ENCODE results near the gene EN1. TPM values are rescaled to one million over a fixed set of nuclear protein-coding genes. Genes with fewer than 3 reads are reported as not detected.

The EN1 gene
- polyA plus RNA-seq, 2 of the 4 experiments (the other 2 are of a cell fraction) = 0.06 to 0.92 TPM

- Histone ChIP-seq H3K4me2 (peak overlapping the region; percentile 76), H3K4me1 (peaks cover 6% of the 10 kb centered on the region; the same call in 1 of the 3 replicates), H3K4me3 (peak overlapping the region; percentile 54), H3K9me3 (no peaks in the 10 kb centered on the region), H3K27ac (peak overlapping the region; percentile 69 to 91)
- POLR2A ChIA-PET = interaction anchor here (1.2 kb wide), 1 partner anchor 13 kb away, joined by 5 read pairs; no protein-coding TSS in a partner anchor
- 6% methylated on average over 25 of the region's 53 CpGs for WGBS (ENCODE audit: missing lambda C conversion rate)
- ATAC-seq (peak; percentile 76 to 81), DNase-seq (ENCODE audit: low read depth in 1 of 2, low spot score in 1 of 2) (peak; percentile 24 to 38), FAIRE-seq (no peak)
- no peak for TF ChIP-seq HOXB5 (CRISPR knock-in tag; IDR thresholded peaks at IDR 0.05)
- TF ChIP-seq ATOH8 (CRISPR knock-in tag; IDR thresholded peaks at IDR 0.05; ENCODE audit: low read depth) = no peak
- no peak for TF ChIP-seq ELK1 (IDR thresholded peaks at IDR 0.05; ENCODE audit: low read depth, low read length)
- no peak for TF ChIP-seq SREBF2 (IDR thresholded peaks at IDR 0.05)
- no peak for TF ChIP-seq RCOR1 (IDR thresholded peaks at IDR 0.05; ENCODE audit: low read depth, low read length)
- TF ChIP-seq REST (IDR thresholded peaks at IDR 0.05) = no peak
- TF ChIP-seq CBX8 (IDR thresholded peaks at IDR 0.05) = no peak
- TF ChIP-seq ESRRA (IDR thresholded peaks at IDR 0.05; ENCODE audit: borderline replicate concordance, low read length) = no peak
- TF ChIP-seq MAZ (IDR thresholded peaks at IDR 0.05; ENCODE audit: borderline replicate concordance, low read depth, low read length) = no peak
- TF ChIP-seq BHLHE40 (IDR thresholded peaks at IDR 0.05; ENCODE audit: low read depth, low read length) = no peak
- no peak for TF ChIP-seq EHF (CRISPR knock-in tag; IDR thresholded peaks at IDR 0.05)
- TF ChIP-seq PBX3 (IDR thresholded peaks at IDR 0.05) = no peak
- TF ChIP-seq MYC (IDR thresholded peaks at IDR 0.05; ENCODE audit: borderline replicate concordance, low read length) = no peak
- TF ChIP-seq RAD21 (conservative IDR thresholded peaks at IDR 0.05 in 1 of 2, IDR thresholded peaks at IDR 0.05 in 1 of 2) = no peak
- CTCF ChIA-PET = interaction anchor here (0.7 kb wide), 1 partner anchor 39 kb away, joined by 3 read pairs; no protein-coding TSS in a partner anchor
Observed at GRCh38 chr2:118835746-118836410, 11.6 kb downstream of the EN1 start.

GRCh38 chr2:118834901-118835745 lies 12.3 kb downstream of the EN1 start:
- ATAC-seq (no peak; a peak in 1 of 6 replicates), DNase-seq (ENCODE audit: low read depth in 1 of 2, low spot score in 1 of 2) (no peak), FAIRE-seq (no peak)
- no peaks in the 10 kb centered on the region for H3K9me3 ChIP-seq
- H3K4me1 ChIP-seq = peaks cover 6% of the 10 kb centered on the region; the same call in 1 of the 3 replicates
- H3K27ac ChIP-seq = peak overlapping the region; percentile 69 to 91
- ChIA-PET CTCF (interaction anchor here (0.7 to 1.3 kb wide), 3 partner anchors 29 to 788 kb away, joined by 3 read pairs; no protein-coding TSS in a partner anchor), POLR2A (interaction anchor here (1.2 kb wide), 1 partner anchor 14 kb away, joined by 5 read pairs; no protein-coding TSS in a partner anchor)
- 87% methylated on average over 53 of the region's 61 CpGs for WGBS (ENCODE audit: missing lambda C conversion rate)
- H3K4me2 ChIP-seq = peak overlapping the region; percentile 76
- peak overlapping the region; percentile 54 for H3K4me3 ChIP-seq
- TF ChIP-seq RFX5 (IDR thresholded peaks at IDR 0.05) (no peak), CBX8 (IDR thresholded peaks at IDR 0.05) (no peak), MAZ (IDR thresholded peaks at IDR 0.05; ENCODE audit: borderline replicate concordance, low read depth, low read length) (no peak), RAD21 (conservative IDR thresholded peaks at IDR 0.05 in 1 of 2, IDR thresholded peaks at IDR 0.05 in 1 of 2) (no peak), NR3C1 (IDR thresholded peaks at IDR 0.05) (no peak), HEYL (CRISPR knock-in tag; IDR thresholded peaks at IDR 0.05) (no peak), PHF8 (IDR thresholded peaks at IDR 0.05; ENCODE audit: borderline replicate concordance, low read depth) (no peak), RARB (CRISPR knock-in tag; IDR thresholded peaks at IDR 0.05) (no peak), EP300 (IDR thresholded peaks at IDR 0.05) (no peak), HES2 (IDR thresholded peaks at IDR 0.05) (no peak), HDAC2 (IDR thresholded peaks at IDR 0.05) (no peak), KDM1A (IDR thresholded peaks at IDR 0.05; ENCODE audit: low read depth) (no peak), HMGXB4 (CRISPR knock-in tag; IDR thresholded peaks at IDR 0.05; ENCODE audit: borderline replicate concordance) (no peak), SREBF2 (IDR thresholded peaks at IDR 0.05) (no peak), TP53 (CRISPR knock-in tag; IDR thresholded peaks at IDR 0.05) (no peak), JUNB (IDR thresholded peaks at IDR 0.05) (no peak)

All from A549 (cell line).